ENCODE results near the gene KTI12.
"Not testable (repeated sequence)": the region's sequence is repeated elsewhere in the genome, so short reads cannot be mapped to it uniquely, and the experiment has no call there.

Gene KTI12

GRCh38 chr1:52033190-52034049 is at the start of gene KTI12:
KTI12 (minus strand) TSS chr1:52033810; CDS start chr1:52033761, 49 bp downstream.
- peaks cover 18% of the 10 kb centered on the region for H3F3A ChIP-seq (ENCODE audit: insufficient read depth)
- peaks cover 43% of the 10 kb centered on the region for H3K79me2 ChIP-seq (ENCODE audit: insufficient read depth, low read length)
- no peaks in the 10 kb centered on the region for H3K9me2 ChIP-seq (replicated peaks; ENCODE audit: insufficient read depth, low read length)
- peak within 1 kb of the TSS; percentile 69 for H2AFZ ChIP-seq (ENCODE audit: low read depth, low read length, severe bottlenecking)
- H3K27me3 ChIP-seq (ENCODE audit: low read length): no peaks in the 10 kb centered on the region
- peak within 1 kb of the TSS; percentile 79 for H3K9ac ChIP-seq (ENCODE audit: low read length)
- peak within 1 kb of the TSS; percentile 84 for H3K4me3 ChIP-seq (ENCODE audit: insufficient read depth, low read length, poor library complexity, severe bottlenecking)
- no peak for TF ChIP-seq CTCF (IDR thresholded peaks at IDR 0.05; ENCODE audit: insufficient read depth, low read length, poor library complexity, severe bottlenecking)
- TF ChIP-seq EZH2phosphoT487 (conservative IDR thresholded peaks at IDR 0.05; ENCODE audit: low read length): no peak
- peak within 1 kb of the TSS; percentile 49 for H3K27ac ChIP-seq (ENCODE audit: low read depth, low read length)
- H3K9me3 ChIP-seq (ENCODE audit: insufficient read depth, low read length): no peaks in the 10 kb centered on the region
- H4K20me1 ChIP-seq (ENCODE audit: low read depth, low read length): peaks cover 15% of the 10 kb centered on the region; the same call in 1 of the 2 replicates
- peak within 1 kb of the TSS; percentile 81 for H3K4me2 ChIP-seq (ENCODE audit: low read depth, low read length, poor library complexity, severe bottlenecking)
- H3K36me3 ChIP-seq (ENCODE audit: low read length): peaks cover 9% of the 10 kb centered on the region; the same call in 1 of the 2 replicates

GRCh38 chr1:52080014-52080415 is 46.4 kb upstream of the KTI12 start:
- no peak overlapping the region for H3K27ac ChIP-seq (ENCODE audit: low read depth, low read length)
- peaks cover 36% of the 10 kb centered on the region for H3K79me2 ChIP-seq (ENCODE audit: insufficient read depth, low read length)
- H3K4me2 ChIP-seq (ENCODE audit: low read depth, low read length, poor library complexity, severe bottlenecking): no peak overlapping the region
- TF ChIP-seq CTCF (IDR thresholded peaks at IDR 0.05; ENCODE audit: insufficient read depth, low read length, poor library complexity, severe bottlenecking): no peak
- TF ChIP-seq EZH2phosphoT487 (conservative IDR thresholded peaks at IDR 0.05; ENCODE audit: low read length): no peak
- no peak overlapping the region for H3K4me3 ChIP-seq (ENCODE audit: insufficient read depth, low read length, poor library complexity, severe bottlenecking)
- H2AFZ ChIP-seq (ENCODE audit: low read depth, low read length, severe bottlenecking): no peak overlapping the region
- H3F3A ChIP-seq (ENCODE audit: insufficient read depth): peaks cover 4% of the 10 kb centered on the region; the same call in 1 of the 2 replicates
- H3K9ac ChIP-seq (ENCODE audit: low read length): no peak overlapping the region
- H4K20me1 ChIP-seq (ENCODE audit: low read depth, low read length): peaks cover 3% of the 10 kb centered on the region; the same call in 1 of the 2 replicates
- H3K9me3 ChIP-seq (ENCODE audit: insufficient read depth, low read length): no peaks in the 10 kb centered on the region
- no peaks in the 10 kb centered on the region for H3K9me2 ChIP-seq (replicated peaks; ENCODE audit: insufficient read depth, low read length)
- H3K36me3 ChIP-seq (ENCODE audit: low read length): peaks cover 7% of the 10 kb centered on the region; the same call in 1 of the 2 replicates
- H3K27me3 ChIP-seq (ENCODE audit: low read length): no peaks in the 10 kb centered on the region

GRCh38 chr1:52077277-52077676 is 43.7 kb upstream of the KTI12 start:
- not testable (repeated sequence) for H3K4me2 ChIP-seq (ENCODE audit: low read depth, low read length, poor library complexity, severe bottlenecking); H3K4me3 ChIP-seq (ENCODE audit: insufficient read depth, low read length, poor library complexity, severe bottlenecking); H3K27ac ChIP-seq (ENCODE audit: low read depth, low read length); H4K20me1 ChIP-seq (ENCODE audit: low read depth, low read length); H3K9me2 ChIP-seq (replicated peaks; ENCODE audit: insufficient read depth, low read length); H3K9me3 ChIP-seq (ENCODE audit: insufficient read depth, low read length); H3K27me3 ChIP-seq (ENCODE audit: low read length); H2AFZ ChIP-seq (ENCODE audit: low read depth, low read length, severe bottlenecking); H3F3A ChIP-seq (ENCODE audit: insufficient read depth); H3K36me3 ChIP-seq (ENCODE audit: low read length); H3K9ac ChIP-seq (ENCODE audit: low read length)
- H3K79me2 ChIP-seq (ENCODE audit: insufficient read depth, low read length): peaks cover 34% of the 10 kb centered on the region

GRCh38 chr1:52072291-52072690 is 38.7 kb upstream of the KTI12 start:
- no peak for TF ChIP-seq CTCF (IDR thresholded peaks at IDR 0.05; ENCODE audit: insufficient read depth, low read length, poor library complexity, severe bottlenecking)
- Histone ChIP-seq H3K27me3 (ENCODE audit: low read length) (no peaks in the 10 kb centered on the region), H3K4me3 (ENCODE audit: insufficient read depth, low read length, poor library complexity, severe bottlenecking) (no peak overlapping the region), H3K9ac (ENCODE audit: low read length) (no peak overlapping the region), H3K27ac (ENCODE audit: low read depth, low read length) (no peak overlapping the region), H2AFZ (ENCODE audit: low read depth, low read length, severe bottlenecking) (no peak overlapping the region), H3K79me2 (ENCODE audit: insufficient read depth, low read length) (peaks cover 56% of the 10 kb centered on the region), H3K4me2 (ENCODE audit: low read depth, low read length, poor library complexity, severe bottlenecking) (no peak overlapping the region), H3K36me3 (ENCODE audit: low read length) (peaks cover 10% of the 10 kb centered on the region; the same call in 1 of the 2 replicates), H3F3A (ENCODE audit: insufficient read depth) (peaks cover 2% of the 10 kb centered on the region), H3K9me3 (ENCODE audit: insufficient read depth, low read length) (no peaks in the 10 kb centered on the region), H3K9me2 (replicated peaks; ENCODE audit: insufficient read depth, low read length) (no peaks in the 10 kb centered on the region), H4K20me1 (ENCODE audit: low read depth, low read length) (peaks cover 7% of the 10 kb centered on the region; the same call in 1 of the 2 replicates)

All from SU-DHL-6 (cell line).